HG03045 (cell line): Measurements from ENCODE around the gene TRIM29.
"Not testable (repeated sequence)": the region's sequence is repeated elsewhere in the genome, so short reads cannot be mapped to it uniquely, and the experiment has no call there.

Experiments used
- ATAC-seq: cut with Tn5 transposase; IDR thresholded peaks from one replicate; pipeline ENCODE4 v1.9.1; 2021; ENCODE audit warnings: mild to moderate bottlenecking, moderate library complexity; ENCODE audit not compliant: unreplicated experiment

Gene TRIM29

DNA sequence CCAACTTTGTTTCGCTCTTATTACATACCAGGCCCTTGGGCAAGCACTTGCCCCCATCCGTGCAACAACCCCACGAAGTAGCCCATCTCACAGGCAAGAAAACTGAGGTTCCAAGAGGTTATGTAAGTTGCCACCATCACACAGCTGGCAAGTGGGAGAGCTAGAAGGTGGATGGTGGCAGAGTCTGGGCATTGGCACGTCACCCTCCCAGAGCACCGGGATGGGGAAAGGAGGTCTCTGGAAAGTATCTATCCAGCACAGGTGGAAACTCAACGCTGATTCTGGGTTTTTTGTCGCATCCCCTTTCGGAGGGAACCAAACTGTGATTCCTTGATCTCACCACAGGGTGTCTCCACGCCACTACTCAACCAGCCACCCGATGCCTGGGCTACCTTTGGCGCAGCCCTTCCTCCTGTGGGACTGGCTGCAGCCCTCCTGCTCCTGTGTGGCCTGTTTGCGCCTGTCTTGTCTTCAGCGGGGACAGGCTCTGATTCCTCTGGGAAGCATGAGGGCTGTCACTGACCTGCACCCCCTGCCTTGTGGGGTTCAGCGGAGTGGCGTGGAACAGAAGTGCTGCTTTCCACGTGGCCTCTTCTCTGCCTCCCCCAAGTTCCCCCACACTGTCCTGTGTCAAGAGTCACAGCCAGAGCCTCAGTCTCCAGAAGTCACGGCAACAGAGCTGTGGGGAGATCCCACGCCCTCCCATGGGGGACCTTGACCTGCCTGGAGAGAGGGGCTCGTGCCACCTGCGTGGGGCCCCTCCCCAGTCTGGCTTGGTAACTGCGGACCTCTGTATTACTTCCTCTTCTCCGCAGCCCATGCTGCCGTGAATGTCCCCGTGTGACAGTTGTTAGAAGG is 34.4 kb upstream of the TRIM29 start:
- ATAC-seq = no peak

DNA sequence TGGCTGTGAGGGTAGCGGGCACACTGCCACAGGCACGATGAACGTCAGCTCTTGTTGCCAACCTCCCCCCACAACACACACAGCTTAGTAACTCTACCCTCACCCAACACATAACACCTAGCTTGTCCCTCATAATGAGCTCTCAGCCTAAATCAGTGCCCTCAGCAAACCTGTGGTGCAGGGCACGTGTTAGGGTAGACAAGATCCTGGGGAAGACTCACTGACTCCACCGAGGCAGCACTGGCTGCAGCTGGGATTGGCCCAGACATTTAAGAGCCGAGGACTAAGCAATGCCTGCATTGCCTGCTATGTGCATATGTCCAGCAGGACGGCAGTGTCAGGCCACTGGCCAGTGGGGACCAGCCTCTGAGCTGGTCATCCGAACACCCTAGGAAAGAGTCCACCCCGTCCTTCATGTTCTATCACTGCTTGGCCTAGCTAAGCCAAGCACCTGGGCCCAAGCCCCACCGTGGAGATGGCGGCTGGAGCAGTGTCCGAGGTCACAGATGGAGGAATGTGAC is 32.9 kb upstream of the TRIM29 start:
- ATAC-seq = no peak

GRCh38 chr11:120169981-120170698 is 32.2 kb upstream of the TRIM29 start:
- ATAC-seq = no peak

- ATAC-seq = no peak
Measured at GRCh38 chr11:120168960-120169681, 31.2 kb upstream of the TRIM29 start.

- ATAC-seq = no peak
Measured at GRCh38 chr11:120168108-120168959, 30.4 kb upstream of the TRIM29 start.

- ATAC-seq = no peak
Measured at GRCh38 chr11:120167659-120168058, 29.7 kb upstream of the TRIM29 start.

DNA sequence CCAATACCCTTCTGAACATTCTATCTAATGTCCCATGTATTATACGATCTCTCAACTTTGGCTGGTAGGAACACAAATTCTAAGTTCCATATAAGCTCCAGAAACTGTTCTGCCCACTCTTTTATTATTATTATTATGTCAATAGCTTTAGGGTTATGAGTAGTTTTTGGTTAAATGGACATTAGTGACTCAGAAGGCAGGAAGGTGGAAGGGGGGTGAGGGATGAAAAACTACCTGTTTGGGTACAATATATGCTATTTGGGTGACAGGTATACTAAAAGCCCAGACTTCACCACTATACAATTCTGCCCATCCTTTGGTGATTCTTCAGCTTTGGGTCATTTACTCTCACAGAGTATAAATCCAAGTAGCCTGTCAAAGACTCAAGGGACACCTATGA is 22.5 kb upstream of the TRIM29 start:
- no peak for ATAC-seq

DNA sequence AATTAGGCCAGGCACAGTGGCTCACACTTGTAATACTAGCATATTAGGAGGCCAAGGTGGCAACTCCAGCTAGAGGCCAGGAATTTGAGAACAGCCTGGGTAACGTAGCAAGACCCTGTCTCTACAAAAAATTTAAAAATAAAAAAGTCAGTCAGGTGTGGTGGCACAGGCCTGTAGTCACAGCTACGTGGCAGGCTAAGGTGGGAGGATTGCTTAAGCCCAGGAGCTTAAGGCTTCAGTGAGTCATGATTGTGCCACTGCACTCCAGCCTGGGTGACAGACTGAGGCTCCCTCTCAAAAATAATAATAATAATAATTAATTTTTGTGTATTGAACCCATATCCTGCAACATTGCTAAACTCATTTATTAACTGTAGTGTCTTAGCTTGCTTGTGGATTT is 15.3 kb upstream of the TRIM29 start:
- no peak for ATAC-seq

DNA sequence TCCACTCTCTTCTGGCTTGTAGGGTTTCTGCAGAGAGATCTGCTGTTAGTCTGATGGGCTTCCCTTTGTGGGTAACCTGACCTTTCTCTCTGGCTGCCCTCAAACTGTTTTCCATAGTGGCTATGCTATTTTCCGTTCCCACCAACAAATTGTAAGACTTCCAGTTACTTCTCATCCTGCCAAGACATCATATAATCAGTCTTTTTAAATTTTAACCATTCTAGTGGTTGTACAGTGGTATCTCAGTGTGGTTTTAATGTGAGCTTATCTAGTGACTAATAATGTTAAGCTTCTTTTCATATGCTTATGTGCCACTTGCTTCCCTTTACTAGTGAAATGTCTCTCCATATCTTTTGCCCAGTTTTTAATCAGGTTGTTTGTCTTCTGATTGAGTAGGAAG is 13.6 kb upstream of the TRIM29 start:
- no peak for ATAC-seq

DNA sequence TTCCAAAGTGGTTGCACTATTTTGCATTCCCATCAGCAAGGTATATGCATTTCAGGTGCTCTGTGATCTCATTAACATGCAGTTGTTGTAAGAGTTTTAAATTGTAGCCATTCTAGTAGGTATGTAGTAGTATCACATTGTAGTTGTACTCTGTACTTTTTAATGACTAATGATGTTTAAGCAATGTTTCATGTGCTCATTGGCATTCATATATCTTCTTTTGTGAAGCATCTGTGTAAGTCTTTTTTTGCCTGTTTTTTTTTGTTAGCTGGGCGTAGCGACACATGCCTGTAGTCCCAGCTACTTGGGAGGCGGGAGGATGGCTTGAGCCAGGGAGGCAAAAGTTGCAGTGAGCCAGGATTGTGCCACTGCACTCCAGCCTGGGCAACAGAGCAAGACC is 11.3 kb upstream of the TRIM29 start:
- no peak for ATAC-seq

DNA sequence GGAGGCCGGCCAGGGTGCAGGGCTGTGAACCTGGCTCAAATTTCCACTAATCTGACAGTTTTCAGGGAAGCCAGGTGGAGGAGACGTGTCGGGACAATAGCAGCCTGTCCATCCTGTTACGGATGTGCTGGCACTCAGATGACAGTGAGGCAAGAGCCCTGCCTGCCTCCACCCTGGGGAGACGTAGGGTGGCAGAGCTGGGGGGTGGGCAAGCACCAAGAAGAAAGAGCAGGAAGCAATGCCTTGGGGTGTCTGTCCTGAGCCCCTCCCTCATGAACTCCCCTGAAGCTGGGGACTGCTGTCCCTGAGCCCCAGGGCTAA is 10.0 kb upstream of the TRIM29 start:
- ATAC-seq = no peak

DNA sequence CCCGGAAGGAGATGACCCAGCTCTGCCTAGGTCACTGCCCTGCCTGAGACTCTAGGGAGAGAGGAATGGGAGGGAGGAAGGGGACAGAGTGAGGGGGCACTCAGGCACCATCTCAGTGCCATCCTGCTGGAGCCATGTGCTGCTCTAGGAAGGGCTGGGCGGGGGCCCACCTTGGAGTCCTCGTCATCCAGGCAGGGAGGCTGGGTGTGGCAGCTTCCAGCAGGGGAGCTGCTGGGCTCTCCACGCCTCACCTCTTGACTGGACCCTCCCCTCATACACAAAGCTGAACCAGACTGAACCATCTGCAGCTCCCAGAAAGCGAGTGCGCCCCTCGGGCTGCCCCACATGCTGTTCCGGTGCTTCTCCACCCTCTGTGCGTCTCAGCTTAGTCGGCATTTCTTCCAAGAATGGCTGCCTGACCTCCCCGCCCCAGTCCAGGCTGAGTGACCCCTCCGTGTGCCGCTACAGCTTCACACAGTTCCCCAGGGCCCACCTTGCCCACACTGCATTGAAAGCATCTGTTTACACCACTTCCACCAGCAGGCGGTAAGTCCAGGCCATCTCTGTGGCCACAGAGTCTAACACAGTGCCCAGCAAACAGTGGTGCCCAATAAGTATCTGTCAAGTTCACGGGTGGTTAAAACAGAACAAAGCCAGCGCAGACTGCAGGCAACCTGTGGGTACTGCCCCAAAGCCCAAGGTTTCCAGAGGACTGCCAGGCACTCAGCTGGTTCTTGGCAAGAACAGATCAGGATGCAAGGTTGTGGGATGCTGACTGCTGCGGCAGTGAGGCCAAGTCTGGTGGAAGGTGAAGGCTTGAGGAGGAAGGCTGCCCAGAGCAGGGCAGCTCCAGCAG is 9.4 kb upstream of the TRIM29 start:
- no peak for ATAC-seq

DNA sequence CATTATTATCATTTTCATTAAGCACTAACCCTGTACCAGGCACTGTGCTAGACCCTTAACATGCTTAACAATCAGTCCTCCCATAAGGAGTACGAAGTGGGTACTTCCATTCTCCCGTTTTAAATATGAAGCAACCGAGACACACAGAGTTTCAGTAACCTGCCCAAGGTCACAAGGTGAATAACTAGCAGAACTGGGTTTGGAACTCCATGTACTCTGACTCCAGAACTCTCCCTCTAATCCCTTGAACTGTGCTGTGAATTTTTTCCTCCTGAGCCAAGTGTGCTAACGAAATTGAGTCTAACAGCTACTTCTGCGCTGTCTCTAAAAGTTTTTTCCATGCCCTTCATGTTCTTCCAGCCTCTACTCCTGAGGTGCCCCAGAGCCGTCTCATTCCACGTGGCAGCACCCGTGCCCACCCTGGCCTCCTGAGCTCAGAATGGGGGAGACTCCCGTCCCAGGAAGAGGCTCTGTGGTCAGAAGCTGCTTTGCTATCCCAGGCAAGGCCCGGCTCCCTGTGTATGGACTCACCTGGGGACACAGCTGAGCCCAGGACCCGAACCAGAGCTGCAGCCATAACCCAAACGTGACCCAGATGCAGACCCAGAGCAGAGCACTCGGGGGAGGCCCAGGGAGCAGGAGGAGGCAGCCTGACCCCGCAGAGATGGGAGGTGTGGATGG is 8.6 kb upstream of the TRIM29 start:
- ATAC-seq = no peak

- no peak for ATAC-seq
Measured at GRCh38 chr11:120144501-120144900, 6.6 kb upstream of the TRIM29 start.

DNA sequence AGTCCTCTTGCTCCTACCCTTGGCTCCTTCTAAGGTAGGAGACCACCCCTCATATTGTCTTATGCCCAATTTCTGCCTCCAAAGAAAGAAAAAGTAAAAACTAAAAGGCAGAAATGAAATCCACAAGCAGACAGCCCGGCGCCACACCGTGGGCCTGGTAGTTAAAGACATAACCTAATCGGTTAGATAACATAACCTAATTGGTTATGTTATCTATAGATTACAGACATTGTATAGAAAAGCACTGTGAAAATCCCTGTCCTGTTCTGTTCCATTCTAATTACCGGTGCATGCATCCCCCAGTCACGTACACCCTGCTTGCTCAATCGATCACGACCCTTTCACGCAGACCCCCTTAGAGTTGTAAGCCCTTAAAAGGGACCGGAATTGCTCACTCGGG is 5.6 kb upstream of the TRIM29 start:
- not testable (repeated sequence) for ATAC-seq

DNA sequence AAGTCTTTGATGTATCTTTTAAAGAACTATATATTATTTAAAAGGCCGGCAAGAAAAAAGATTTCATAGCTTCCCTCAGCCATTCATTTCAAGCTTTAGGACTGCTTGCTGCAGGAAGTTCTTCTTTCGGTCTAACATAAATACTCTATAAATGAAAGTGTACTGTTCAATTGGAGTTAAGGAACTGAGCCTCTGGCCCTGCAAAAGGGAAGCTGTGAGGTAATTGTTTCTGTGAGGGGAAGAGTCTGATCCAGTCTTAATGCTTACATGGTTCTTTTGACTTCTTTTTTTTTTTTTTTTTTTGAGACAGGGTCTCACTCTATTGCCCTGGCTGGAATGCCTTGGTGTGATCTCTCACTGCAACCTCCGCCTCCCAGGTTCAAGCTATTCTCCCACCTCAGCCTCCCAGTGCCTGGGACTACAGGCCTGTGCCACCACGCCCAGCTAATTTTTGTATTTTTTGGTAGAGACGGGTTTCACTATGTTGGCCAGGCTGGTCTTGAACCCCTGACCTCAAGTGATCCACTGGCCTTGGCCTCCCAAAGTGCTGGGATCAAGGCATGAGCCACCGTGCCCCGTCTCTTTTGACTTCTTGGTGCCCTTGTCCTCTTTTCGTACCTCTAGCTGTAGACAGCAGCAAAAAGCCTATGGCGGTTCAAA is 4.7 kb upstream of the TRIM29 start:
- ATAC-seq = no peak

- ATAC-seq = no peak
Measured at GRCh38 chr11:120141768-120142423, 4.0 kb upstream of the TRIM29 start.

GRCh38 chr11:120141113-120141767 is 3.3 kb upstream of the TRIM29 start:
- ATAC-seq = no peak
